ENCODE measurements around the gene C5orf15.
"Not testable (repeated sequence)": the region's sequence is repeated elsewhere in the genome, so short reads cannot be mapped to it uniquely, and the experiment has no call there.

The C5orf15 gene

GRCh38 chr5:133963493-133964128, 4.8 kb downstream of the C5orf15 start:
- no peak for DNase-seq
- TF ChIP-seq GATA1 (IDR thresholded peaks at IDR 0.05; ENCODE audit: low read depth, low read length) (no peak), POLR2A (IDR thresholded peaks at IDR 0.05; ENCODE audit: low read length) (no peak)

DNA sequence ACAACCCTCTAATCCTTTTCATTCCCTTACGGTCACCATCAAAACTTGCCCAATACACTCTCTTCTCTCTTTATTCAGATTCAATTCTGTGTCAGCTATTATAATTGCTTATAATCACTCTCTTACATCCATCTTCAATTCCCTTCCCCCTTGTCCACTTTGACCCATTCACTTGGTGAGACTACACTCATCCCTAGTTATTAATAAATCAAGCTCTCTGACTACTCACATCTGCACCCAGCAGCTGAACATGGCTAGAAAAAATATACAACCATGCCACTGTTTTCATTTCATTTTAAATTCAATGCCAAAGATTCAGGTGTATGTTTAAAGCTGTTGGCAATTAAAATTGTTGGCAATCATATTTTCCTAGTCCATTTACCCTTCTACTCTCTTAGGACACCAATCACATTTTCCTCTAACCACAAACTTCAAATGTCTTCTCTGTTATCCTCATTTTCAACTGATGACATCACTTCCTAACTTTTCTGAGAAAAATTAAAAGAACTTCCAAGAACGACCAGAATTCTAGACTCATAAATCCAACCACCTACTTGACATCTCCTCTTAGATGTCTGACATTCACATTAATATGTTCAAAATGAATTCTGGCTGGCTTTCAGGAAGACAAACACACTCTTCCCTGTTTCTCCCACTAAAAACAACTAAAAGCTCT, 5.5 kb downstream of the C5orf15 start:
- DNase-seq, result no peak
- TF ChIP-seq GATA1 (IDR thresholded peaks at IDR 0.05; ENCODE audit: low read depth, low read length) (no peak), POLR2A (IDR thresholded peaks at IDR 0.05; ENCODE audit: low read length) (no peak)

GRCh38 chr5:133962131-133962530, 6.3 kb downstream of the C5orf15 start:
- no peak for DNase-seq
- TF ChIP-seq POLR2A (IDR thresholded peaks at IDR 0.05; ENCODE audit: low read length) (no peak), GATA1 (IDR thresholded peaks at IDR 0.05; ENCODE audit: low read depth, low read length) (no peak)

- no peak for DNase-seq
- TF ChIP-seq GATA1 (IDR thresholded peaks at IDR 0.05; ENCODE audit: low read depth, low read length), result no peak
- TF ChIP-seq POLR2A (IDR thresholded peaks at IDR 0.05; ENCODE audit: low read length), result no peak
Observed at GRCh38 chr5:133959643-133960042, 8.8 kb downstream of the C5orf15 start.

DNA sequence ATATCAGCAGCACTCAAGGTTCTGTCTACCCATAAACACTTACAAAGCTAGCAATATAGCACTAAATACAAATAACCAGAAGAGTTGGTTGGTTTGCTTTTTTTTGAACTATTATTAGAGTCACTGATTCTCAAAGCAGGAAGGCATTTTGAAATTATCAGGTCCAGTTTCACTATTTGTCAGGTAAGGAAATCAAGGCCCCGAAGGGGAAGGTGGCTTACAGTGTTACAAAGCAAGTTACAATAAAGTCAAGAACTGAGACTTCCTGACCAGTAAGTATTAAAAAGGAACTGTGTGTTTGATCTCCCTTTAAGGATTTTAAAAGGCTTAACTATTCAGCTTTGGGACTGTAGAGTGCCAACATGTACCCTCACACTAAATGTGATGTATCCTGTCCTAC, 10.8 kb downstream of the C5orf15 start:
- DNase-seq, result no peak
- TF ChIP-seq POLR2A (IDR thresholded peaks at IDR 0.05; ENCODE audit: low read length) (no peak), GATA1 (IDR thresholded peaks at IDR 0.05; ENCODE audit: low read depth, low read length) (no peak)

GRCh38 chr5:133957080-133957479, 11.3 kb downstream of the C5orf15 start:
- TF ChIP-seq POLR2A (IDR thresholded peaks at IDR 0.05; ENCODE audit: low read length), result no peak
- no peak for TF ChIP-seq GATA1 (IDR thresholded peaks at IDR 0.05; ENCODE audit: low read depth, low read length)
- no peak for DNase-seq

- not testable (repeated sequence) for DNase-seq
Observed at GRCh38 chr5:133956196-133956595, 12.2 kb downstream of the C5orf15 start.

DNA sequence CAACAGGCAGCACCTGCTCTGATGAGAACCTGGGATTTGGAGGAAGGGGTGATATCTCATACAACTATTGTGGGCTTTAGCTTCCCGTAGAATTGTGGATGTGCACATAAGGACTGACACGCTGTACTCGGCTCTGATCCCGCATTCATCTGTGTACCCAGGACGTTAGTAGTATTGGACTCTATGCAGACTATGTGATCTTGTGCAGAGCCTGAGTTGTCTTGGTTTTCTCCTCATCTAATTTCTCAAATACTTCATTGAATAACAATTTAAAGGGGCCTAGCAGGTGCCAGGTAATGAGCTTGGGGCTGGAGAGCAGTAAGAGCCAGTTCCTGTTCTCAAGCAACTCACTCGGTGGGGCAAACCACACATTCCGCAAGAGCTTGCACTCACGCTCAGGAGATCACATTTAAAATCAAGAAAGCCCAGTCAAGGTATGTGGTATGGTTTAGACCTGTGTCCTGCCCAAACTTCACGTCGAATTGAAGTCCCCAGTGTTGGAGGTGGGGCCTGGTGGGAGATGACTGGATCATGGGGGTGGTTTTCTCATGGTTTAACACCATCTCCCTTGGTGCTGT, 14.8 kb downstream of the C5orf15 start:
- DNase-seq, result no peak
- TF ChIP-seq POLR2A (IDR thresholded peaks at IDR 0.05; ENCODE audit: low read length), result no peak
- TF ChIP-seq GATA1 (IDR thresholded peaks at IDR 0.05; ENCODE audit: low read depth, low read length), result no peak

DNA sequence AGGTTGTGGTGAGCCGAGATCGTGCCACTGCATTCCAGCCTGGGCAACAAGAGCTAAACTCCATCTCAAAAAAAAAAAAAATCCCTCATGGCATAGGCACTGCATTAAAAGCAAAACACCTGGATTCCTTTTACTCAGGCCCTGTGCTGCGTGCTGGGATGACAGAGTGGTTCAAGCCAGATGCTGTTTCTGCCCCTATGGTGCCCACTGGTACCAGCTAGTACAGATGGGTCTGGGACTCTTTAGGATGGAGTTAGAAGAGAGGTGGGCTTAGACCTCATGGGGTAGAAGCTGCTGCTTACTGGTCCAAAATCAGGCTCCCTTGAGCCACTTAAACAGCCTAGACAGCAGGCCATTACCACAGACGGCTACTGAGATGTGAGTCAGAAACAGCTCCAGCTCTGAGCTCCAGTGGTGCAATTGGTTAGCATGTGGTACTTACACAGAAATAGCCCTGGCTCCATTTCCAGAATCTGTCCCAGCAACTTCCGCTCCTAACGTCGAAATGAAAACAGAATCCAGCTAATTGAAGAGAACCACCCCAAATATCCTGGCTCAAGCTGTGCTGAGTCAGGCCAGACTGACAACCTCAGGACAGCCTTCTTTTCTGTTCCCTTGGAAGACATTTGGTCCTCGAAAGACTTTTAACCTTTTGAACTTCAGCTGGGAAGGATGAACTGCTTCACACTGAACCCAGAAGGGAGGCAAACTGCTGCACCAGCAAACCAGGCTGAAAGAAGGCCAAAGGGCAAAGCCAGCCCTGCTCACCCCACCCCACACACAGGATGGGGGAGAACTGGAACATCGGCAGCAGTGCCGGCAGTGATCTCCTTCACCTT, 15.5 kb downstream of the C5orf15 start:
- TF ChIP-seq POLR2A (IDR thresholded peaks at IDR 0.05; ENCODE audit: low read length) (no peak), GATA1 (IDR thresholded peaks at IDR 0.05; ENCODE audit: low read depth, low read length) (no peak)
- no peak for DNase-seq

GRCh38 chr5:133950821-133951612, 17.4 kb downstream of the C5orf15 start:
- DNase-seq, result no peak

GRCh38 chr5:133948721-133949120, 19.7 kb downstream of the C5orf15 start:
- no peak for TF ChIP-seq GATA1 (IDR thresholded peaks at IDR 0.05; ENCODE audit: low read depth, low read length)
- TF ChIP-seq POLR2A (IDR thresholded peaks at IDR 0.05; ENCODE audit: low read length), result no peak
- no peak for DNase-seq

More at GRCh38 chr5:133950821-133951612, 17.4 kb downstream of the C5orf15 start:
- no peak for TF ChIP-seq GATA1 (IDR thresholded peaks at IDR 0.05; ENCODE audit: low read depth, low read length)
- TF ChIP-seq POLR2A (IDR thresholded peaks at IDR 0.05; ENCODE audit: low read length), result no peak

DNA sequence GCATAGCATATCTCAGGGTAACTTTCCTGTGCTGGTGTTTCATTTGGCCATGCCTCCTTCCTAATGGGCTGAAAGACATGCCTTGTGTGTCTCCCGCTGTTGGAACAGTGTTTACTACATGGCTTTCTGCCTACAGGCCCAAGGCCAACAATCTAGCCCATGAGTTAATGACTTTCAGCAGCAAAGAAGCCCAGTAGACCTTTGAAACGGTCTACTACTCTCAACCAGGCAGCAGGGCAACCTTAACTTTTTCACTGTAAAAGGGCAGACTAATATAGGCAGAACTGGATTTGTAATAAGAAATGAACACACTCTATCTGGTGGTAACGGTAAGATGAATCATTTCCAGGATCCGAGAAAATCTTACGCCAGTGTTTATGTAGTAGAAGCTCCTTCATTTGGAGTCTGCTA, 21.0 kb downstream of the C5orf15 start:
- no peak for DNase-seq
- TF ChIP-seq GATA1 (IDR thresholded peaks at IDR 0.05; ENCODE audit: low read depth, low read length) (no peak), POLR2A (IDR thresholded peaks at IDR 0.05; ENCODE audit: low read length) (no peak)

DNA sequence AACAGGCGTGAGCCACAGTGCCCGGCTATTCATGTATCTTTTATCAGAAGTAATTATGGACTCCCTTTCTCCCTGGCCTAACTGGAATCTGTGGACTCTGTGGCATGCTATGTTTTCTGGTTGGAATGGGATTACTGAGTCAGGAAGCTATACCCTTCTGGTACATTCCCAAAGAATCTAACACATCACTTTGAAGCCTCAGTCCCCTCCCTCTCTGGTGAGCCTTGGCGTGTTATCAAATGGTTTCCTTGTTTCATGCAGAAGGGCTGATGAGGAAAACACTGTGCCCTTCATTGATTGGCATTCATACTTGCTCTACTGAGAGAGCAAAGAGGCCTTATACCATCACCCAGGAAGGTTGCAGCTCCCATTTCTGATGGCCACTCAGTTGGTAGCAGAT, 22.9 kb downstream of the C5orf15 start:
- no peak for DNase-seq
- no peak for TF ChIP-seq GATA1 (IDR thresholded peaks at IDR 0.05; ENCODE audit: low read depth, low read length)
- TF ChIP-seq POLR2A (IDR thresholded peaks at IDR 0.05; ENCODE audit: low read length), result no peak
